Lower leg skin (tissue), 4 donors: Measurements from ENCODE around the gene TMCC1. TPM values are rescaled to one million over a fixed set of nuclear protein-coding genes. Genes with fewer than 3 reads are reported as not detected.

ENCODE experiments used
- DNase-seq, 2 donors: peaks; one replicate each; pipeline ENCODE4 v3.0.0-alpha.2; 2019; ENCODE audit warnings: low spot score in 2 of 2
- H3K4me3 ChIP-seq: fragments of 200-600 bp; sonication (generic); 2 replicates; pipeline ENCODE4 v1.5.1; 2017; ENCODE audit warnings: mild to moderate bottlenecking, low read depth; ENCODE audit not compliant: poor library complexity, severe bottlenecking
- CTCF ChIP-seq, 3 donors: fragments of 450-650 bp; IDR thresholded peaks; one replicate each; pipeline ENCODE4 v1.5.1; 2016; ENCODE audit warnings: antibody characterized with exemption in 3 of 3, mild to moderate bottlenecking in 3 of 3, moderate library complexity in 2 of 3
- POLR2A ChIP-seq, 2 donors: fragments of 450-650 bp; IDR thresholded peaks; one replicate each; pipeline ENCODE4 v1.6.1; 2016 to 2017; ENCODE audit warnings: antibody characterized with exemption in 2 of 2, mild to moderate bottlenecking in 1 of 2, moderate library complexity in 1 of 2
- WGBS, 2 donors: methylation state at CpG; one replicate each; pipeline ENCODE4 v1.1.5; 2018; 5-methylcytosine and 5-hydroxymethylcytosine counted together
- intact Hi-C: fragments of 100-400 bp; cut with DNase I; formaldehyde crosslinking; loops from one replicate; pipeline ENCODE4 v1.15.0; 2023; ENCODE audit warnings: low total_unique reads
- total RNA-seq, 4 donors: library from RNA; depleted of rRNA; stranded (reverse); fragments of >200 nt; gene quantifications; one replicate each; pipeline ENCODE4 v1.1.0, GENCODE V29; 2016

TMCC1 gene
- total RNA-seq, 4 donors from 2014 or later = 15.1 to 28.6 (median 18.8) TPM

- intact Hi-C loops = loop anchor here (10.0 kb wide), 2 partner anchors 126 to 314 kb away; no protein-coding TSS in a partner anchor
- no peak for DNase-seq
- no peak overlapping the region for H3K4me3 ChIP-seq
- TF ChIP-seq POLR2A (IDR thresholded peaks at IDR 0.05) (no peak), CTCF (IDR thresholded peaks at IDR 0.05) (no peak)
- 84 to 85% methylated on average over 18 of the region's 18 CpGs for WGBS, 2 donors
Measured at GRCh38 chr3:129620828-129621559, 272.5 kb downstream of the TMCC1 start.

- TF ChIP-seq CTCF (IDR thresholded peaks at IDR 0.05) (no peak), POLR2A (IDR thresholded peaks at IDR 0.05) (no peak)
- DNase-seq = no peak
- 88 to 90% methylated on average over 6 of the region's 6 CpGs for WGBS, 2 donors
- intact Hi-C loops = loop anchor here (10.0 kb wide), 2 partner anchors 125 to 315 kb away; no protein-coding TSS in a partner anchor
- no peak overlapping the region for H3K4me3 ChIP-seq
Measured at GRCh38 chr3:129619726-129620162, 273.8 kb downstream of the TMCC1 start.

- H3K4me3 ChIP-seq = no peak overlapping the region
- WGBS, 2 donors = 66 to 82% methylated on average over 22 to 23 of the region's 23 CpGs
- DNase-seq = peak in 1 of 2 donors; percentile 85
- TF ChIP-seq POLR2A (IDR thresholded peaks at IDR 0.05) = no peak
- TF ChIP-seq CTCF (IDR thresholded peaks at IDR 0.05) = no peak
- intact Hi-C loops = no loop called here
Measured at GRCh38 chr3:129618901-129619671, 274.4 kb downstream of the TMCC1 start.

- WGBS, 2 donors = 77 to 80% methylated on average over 15 of the region's 15 CpGs
- intact Hi-C loops = no loop called here
- TF ChIP-seq CTCF (IDR thresholded peaks at IDR 0.05) (no peak), POLR2A (IDR thresholded peaks at IDR 0.05) (no peak)
- H3K4me3 ChIP-seq = no peak overlapping the region
- peak in 1 of 2 donors; percentile 83 for DNase-seq
Measured at GRCh38 chr3:129618186-129618820, 275.2 kb downstream of the TMCC1 start.

- H3K4me3 ChIP-seq = no peak overlapping the region
- intact Hi-C loops = no loop called here
- no peak for DNase-seq
- TF ChIP-seq POLR2A (IDR thresholded peaks at IDR 0.05) (no peak), CTCF (IDR thresholded peaks at IDR 0.05) (no peak)
- 70 to 86% methylated on average over 9 to 12 of the region's 12 CpGs for WGBS, 2 donors
Measured at GRCh38 chr3:129617381-129618185, 275.9 kb downstream of the TMCC1 start.
